GM23248 (cell line): Measurements from ENCODE around the gene LINGO1.

Source experiments
- EZH2 ChIP-seq: fragments of 200-600 bp; sonication (generic); IDR thresholded peaks from 2 replicates; pipeline ENCODE4 v1.6.1; 2018; ENCODE audit warnings: antibody characterized with exemption, mild to moderate bottlenecking; ENCODE audit not compliant: insufficient read depth, poor library complexity, severe bottlenecking
- EZH2phosphoT487 ChIP-seq: fragments of 200-600 bp; sonication (generic); IDR thresholded peaks from 2 replicates; pipeline ENCODE4 v1.6.1; 2018; ENCODE audit warnings: antibody characterized with exemption, moderate library complexity, mild to moderate bottlenecking, low read depth; ENCODE audit not compliant: insufficient read depth

DNA sequence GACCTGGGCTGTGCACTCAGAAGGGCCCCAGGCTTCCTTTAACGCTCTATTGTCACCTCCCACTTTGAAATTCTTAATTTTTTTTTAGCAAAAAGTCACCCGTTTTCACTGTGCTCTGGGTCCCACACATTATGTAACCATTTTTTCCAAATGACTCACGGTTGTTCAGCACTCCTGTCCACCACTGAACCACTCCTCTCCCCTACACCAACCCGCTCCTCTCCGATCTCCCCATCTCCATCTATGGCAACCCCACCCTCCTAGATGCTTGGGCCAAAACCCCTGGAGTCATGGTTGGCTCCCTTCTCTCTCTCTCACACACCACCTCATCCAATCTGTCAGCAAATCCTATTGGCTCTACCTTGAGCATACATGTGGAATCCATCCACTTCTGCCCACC is 41.2 kb upstream of the LINGO1 start:
- TF ChIP-seq EZH2 (no peak), EZH2phosphoT487 (no peak)
